Measurements from ENCODE around the gene UBASH3B.
A peak's percentile ranks its signal among the peaks of the same experiment; 100 is the strongest.

The UBASH3B gene

GRCh38 chr11:122705396-122705795 lies 49.9 kb downstream of the UBASH3B start:
- TF ChIP-seq CTCF (conservative IDR thresholded peaks at IDR 0.05; ENCODE audit: low read length) (no peak), EZH2phosphoT487 (IDR thresholded peaks at IDR 0.05; ENCODE audit: borderline replicate concordance) (no peak)
- H3K4me1 ChIP-seq (ENCODE audit: insufficient read depth, low read length, poor library complexity, severe bottlenecking) = peaks cover 70% of the 10 kb centered on the region
- no peak overlapping the region for H2AFZ ChIP-seq (ENCODE audit: low read length)
- H3K36me3 ChIP-seq (ENCODE audit: insufficient read depth, low read length) = peaks cover 33% of the 10 kb centered on the region; the same call in 1 of the 2 replicates
- H3K79me2 ChIP-seq (ENCODE audit: insufficient read depth, low read length) = peaks cover 98% of the 10 kb centered on the region
- H3K9me2 ChIP-seq (replicated peaks; ENCODE audit: low read depth, low read length) = no peaks in the 10 kb centered on the region
- H3K4me2 ChIP-seq (ENCODE audit: low read depth, low read length, poor library complexity, severe bottlenecking) = peak overlapping the region; percentile 13
- no peak overlapping the region for H3K4me3 ChIP-seq (ENCODE audit: low read length, poor library complexity, severe bottlenecking)
- no peaks in the 10 kb centered on the region for H4K20me1 ChIP-seq (ENCODE audit: insufficient read depth, low read length, poor library complexity, severe bottlenecking)
- no peaks in the 10 kb centered on the region for H3K27me3 ChIP-seq (ENCODE audit: insufficient read depth, low read length, poor library complexity, severe bottlenecking)
- H3K9ac ChIP-seq (ENCODE audit: low read depth, low read length, poor library complexity, severe bottlenecking) = peak overlapping the region; percentile 20
- H3K9me3 ChIP-seq (ENCODE audit: insufficient read depth, low read depth, low read length) = no peaks in the 10 kb centered on the region
- no peaks in the 10 kb centered on the region for H3F3A ChIP-seq (ENCODE audit: low read depth)

GRCh38 chr11:122706291-122707088 lies 51.0 kb downstream of the UBASH3B start:
- no peak overlapping the region for H3K4me2 ChIP-seq (ENCODE audit: low read depth, low read length, poor library complexity, severe bottlenecking)
- no peaks in the 10 kb centered on the region for H4K20me1 ChIP-seq (ENCODE audit: insufficient read depth, low read length, poor library complexity, severe bottlenecking)
- H3K4me1 ChIP-seq (ENCODE audit: insufficient read depth, low read length, poor library complexity, severe bottlenecking) = peaks cover 70% of the 10 kb centered on the region
- peaks cover 98% of the 10 kb centered on the region for H3K79me2 ChIP-seq (ENCODE audit: insufficient read depth, low read length)
- H3K4me3 ChIP-seq (ENCODE audit: low read length, poor library complexity, severe bottlenecking) = no peak overlapping the region
- no peaks in the 10 kb centered on the region for H3K9me2 ChIP-seq (replicated peaks; ENCODE audit: low read depth, low read length)
- no peak for TF ChIP-seq EZH2phosphoT487 (IDR thresholded peaks at IDR 0.05; ENCODE audit: borderline replicate concordance)
- TF ChIP-seq CTCF (conservative IDR thresholded peaks at IDR 0.05; ENCODE audit: low read length) = no peak
- H3K27me3 ChIP-seq (ENCODE audit: insufficient read depth, low read length, poor library complexity, severe bottlenecking) = no peaks in the 10 kb centered on the region
- H3F3A ChIP-seq (ENCODE audit: low read depth) = no peaks in the 10 kb centered on the region
- peaks cover 25% of the 10 kb centered on the region; the same call in 1 of the 2 replicates for H3K36me3 ChIP-seq (ENCODE audit: insufficient read depth, low read length)
- no peak overlapping the region for H2AFZ ChIP-seq (ENCODE audit: low read length)
- H3K9me3 ChIP-seq (ENCODE audit: insufficient read depth, low read depth, low read length) = no peaks in the 10 kb centered on the region
- peak overlapping the region; percentile 12 for H3K9ac ChIP-seq (ENCODE audit: low read depth, low read length, poor library complexity, severe bottlenecking)

GRCh38 chr11:122707111-122707510 lies 51.6 kb downstream of the UBASH3B start:
- Histone ChIP-seq H3K4me1 (ENCODE audit: insufficient read depth, low read length, poor library complexity, severe bottlenecking) (peaks cover 71% of the 10 kb centered on the region), H3F3A (ENCODE audit: low read depth) (no peaks in the 10 kb centered on the region), H3K27me3 (ENCODE audit: insufficient read depth, low read length, poor library complexity, severe bottlenecking) (no peaks in the 10 kb centered on the region), H2AFZ (ENCODE audit: low read length) (no peak overlapping the region), H4K20me1 (ENCODE audit: insufficient read depth, low read length, poor library complexity, severe bottlenecking) (no peaks in the 10 kb centered on the region), H3K79me2 (ENCODE audit: insufficient read depth, low read length) (peaks cover 98% of the 10 kb centered on the region), H3K9me3 (ENCODE audit: insufficient read depth, low read depth, low read length) (no peaks in the 10 kb centered on the region), H3K9me2 (replicated peaks; ENCODE audit: low read depth, low read length) (no peaks in the 10 kb centered on the region), H3K4me3 (ENCODE audit: low read length, poor library complexity, severe bottlenecking) (no peak overlapping the region), H3K36me3 (ENCODE audit: insufficient read depth, low read length) (peaks cover 20% of the 10 kb centered on the region; the same call in 1 of the 2 replicates), H3K4me2 (ENCODE audit: low read depth, low read length, poor library complexity, severe bottlenecking) (no peak overlapping the region), H3K9ac (ENCODE audit: low read depth, low read length, poor library complexity, severe bottlenecking) (no peak overlapping the region)
- no peak for TF ChIP-seq CTCF (conservative IDR thresholded peaks at IDR 0.05; ENCODE audit: low read length)
- TF ChIP-seq EZH2phosphoT487 (IDR thresholded peaks at IDR 0.05; ENCODE audit: borderline replicate concordance) = no peak
